Calu3 (cell line): ENCODE measurements around the gene MTCH1. TPM values are rescaled to one million over a fixed set of nuclear protein-coding genes. Genes with fewer than 3 reads are reported as not detected.
"Not testable (repeated sequence)": the region's sequence is repeated elsewhere in the genome, so short reads cannot be mapped to it uniquely, and the experiment has no call there.

Experiments
- BruUV-seq: library from RNA; stranded (reverse); fragments of 400-500 nt; replicated peaks from 2 replicates; lab custom pipeline; 2021; lab: Mats Ljungman, UMichigan
- CTCF ChIA-PET: fragments of 300-600 bp; sonication (Branson Sonifier 250); formaldehyde crosslinking; loops from one replicate; lab custom pipeline; 2022; ENCODE audit warnings: antibody characterized with exemption; lab: Charles Lee
- DNase-seq: peaks from one replicate; pipeline ENCODE4 v3.0.0; 2022
- H3K27ac Mint-ChIP-seq: one replicate; pipeline ENCODE4 v1.8.0; 2022; ENCODE audit warnings: mixed read lengths; ENCODE audit not compliant: unreplicated experiment
- H3K27me3 Mint-ChIP-seq: one replicate; pipeline ENCODE4 v1.8.0; 2022; ENCODE audit warnings: mixed read lengths; ENCODE audit not compliant: unreplicated experiment
- H3K36me3 Mint-ChIP-seq: one replicate; pipeline ENCODE4 v1.8.0; 2022; ENCODE audit warnings: mild to moderate bottlenecking, moderate library complexity, mixed read lengths; ENCODE audit not compliant: insufficient read depth, unreplicated experiment
- H3K4me1 Mint-ChIP-seq: one replicate; pipeline ENCODE4 v1.8.0; 2022; ENCODE audit warnings: mild to moderate bottlenecking, low read depth, mixed read lengths; ENCODE audit not compliant: unreplicated experiment
- H3K4me3 Mint-ChIP-seq: one replicate; pipeline ENCODE4 v1.8.0; 2022; ENCODE audit warnings: mild to moderate bottlenecking, low read depth, moderate library complexity, mixed read lengths; ENCODE audit not compliant: unreplicated experiment
- H3K9me3 Mint-ChIP-seq: one replicate; pipeline ENCODE4 v1.8.0; 2022; ENCODE audit warnings: low read depth, mixed read lengths; ENCODE audit not compliant: unreplicated experiment
- intact Hi-C: fragments of 100-400 bp; cut with micrococcal nuclease; formaldehyde crosslinking; loops from one replicate; pipeline ENCODE4 v1.10.0; 2022; ENCODE audit not compliant: unreplicated experiment
- total RNA-seq: library from RNA; stranded (reverse); gene quantifications from 2 replicates; pipeline ENCODE4 v1.2.3, GENCODE V29; 2022
- TF ChIP-seq, protein P1 (sequence below): fragments of 200-600 bp; IDR thresholded peaks from one replicate; pipeline ENCODE4 v1.8.0; 2022; ENCODE audit warnings: antibody characterized with exemption; ENCODE audit not compliant: unreplicated experiment

The MTCH1 gene
- total RNA-seq, 1 experiment from 2014 or later: 288 TPM

DNA sequence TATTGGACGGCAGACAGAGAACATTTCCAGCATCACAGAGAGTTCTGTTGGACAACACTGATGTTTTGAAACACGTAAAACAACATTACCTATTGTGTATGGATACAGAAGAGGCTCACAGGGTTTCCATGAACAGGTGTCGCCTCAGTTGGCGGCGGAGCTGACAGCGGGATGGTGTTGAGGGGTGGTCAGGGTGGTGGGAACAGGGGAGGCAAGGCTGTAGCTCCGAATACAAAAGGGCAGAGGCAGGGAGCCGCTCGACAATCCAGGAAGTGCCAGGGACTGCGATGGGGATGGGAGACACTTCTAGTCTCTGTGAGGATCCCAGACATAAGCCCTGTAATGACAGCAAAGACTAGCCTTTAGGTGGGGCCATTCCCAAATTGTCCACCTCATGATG lies 46.0 kb downstream of the MTCH1 start:
- no peak for DNase-seq
- TF ChIP-seq, protein P1, sequence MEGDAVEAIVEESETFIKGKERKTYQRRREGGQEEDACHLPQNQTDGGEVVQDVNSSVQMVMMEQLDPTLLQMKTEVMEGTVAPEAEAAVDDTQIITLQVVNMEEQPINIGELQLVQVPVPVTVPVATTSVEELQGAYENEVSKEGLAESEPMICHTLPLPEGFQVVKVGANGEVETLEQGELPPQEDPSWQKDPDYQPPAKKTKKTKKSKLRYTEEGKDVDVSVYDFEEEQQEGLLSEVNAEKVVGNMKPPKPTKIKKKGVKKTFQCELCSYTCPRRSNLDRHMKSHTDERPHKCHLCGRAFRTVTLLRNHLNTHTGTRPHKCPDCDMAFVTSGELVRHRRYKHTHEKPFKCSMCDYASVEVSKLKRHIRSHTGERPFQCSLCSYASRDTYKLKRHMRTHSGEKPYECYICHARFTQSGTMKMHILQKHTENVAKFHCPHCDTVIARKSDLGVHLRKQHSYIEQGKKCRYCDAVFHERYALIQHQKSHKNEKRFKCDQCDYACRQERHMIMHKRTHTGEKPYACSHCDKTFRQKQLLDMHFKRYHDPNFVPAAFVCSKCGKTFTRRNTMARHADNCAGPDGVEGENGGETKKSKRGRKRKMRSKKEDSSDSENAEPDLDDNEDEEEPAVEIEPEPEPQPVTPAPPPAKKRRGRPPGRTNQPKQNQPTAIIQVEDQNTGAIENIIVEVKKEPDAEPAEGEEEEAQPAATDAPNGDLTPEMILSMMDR: no peak
- Mint-ChIP-seq H3K4me1 (no peaks in the 10 kb centered on the region), H3K27me3 (peaks cover 30% of the 10 kb centered on the region), H3K4me3 (no peak overlapping the region), H3K36me3 (peaks cover 4% of the 10 kb centered on the region), H3K27ac (no peak overlapping the region), H3K9me3 (no peaks in the 10 kb centered on the region)
- CTCF ChIA-PET: no interaction called here
- intact Hi-C loops: no loop called here
- no TSS peak for BruUV-seq

DNA sequence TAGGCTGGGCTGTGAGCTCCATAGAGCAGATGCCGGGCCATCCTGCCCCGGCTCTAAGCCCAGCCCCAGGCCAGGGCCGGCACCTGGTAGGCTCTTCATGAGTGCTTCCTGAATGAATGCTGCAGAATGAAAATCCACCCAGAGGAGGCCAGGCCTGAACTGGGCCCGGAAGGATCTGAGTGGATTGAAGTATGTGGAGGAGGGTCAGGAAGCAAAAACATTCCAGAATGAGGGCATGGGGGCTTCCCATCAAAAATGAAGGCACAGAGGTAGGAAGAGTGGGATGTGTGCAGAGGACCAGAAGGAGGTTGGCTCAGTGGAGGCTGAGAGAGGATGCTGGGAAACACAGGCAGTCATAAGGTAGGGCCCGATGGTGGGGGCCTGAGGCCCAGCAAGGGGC lies 47.0 kb downstream of the MTCH1 start:
- BruUV-seq, H3K4me3 Mint-ChIP-seq, H3K36me3 Mint-ChIP-seq, H3K9me3 Mint-ChIP-seq, intact Hi-C loops, H3K27ac Mint-ChIP-seq, DNase-seq, H3K4me1 Mint-ChIP-seq, CTCF ChIA-PET: not testable (repeated sequence)
- H3K27me3 Mint-ChIP-seq: peaks cover 29% of the 10 kb centered on the region

DNA sequence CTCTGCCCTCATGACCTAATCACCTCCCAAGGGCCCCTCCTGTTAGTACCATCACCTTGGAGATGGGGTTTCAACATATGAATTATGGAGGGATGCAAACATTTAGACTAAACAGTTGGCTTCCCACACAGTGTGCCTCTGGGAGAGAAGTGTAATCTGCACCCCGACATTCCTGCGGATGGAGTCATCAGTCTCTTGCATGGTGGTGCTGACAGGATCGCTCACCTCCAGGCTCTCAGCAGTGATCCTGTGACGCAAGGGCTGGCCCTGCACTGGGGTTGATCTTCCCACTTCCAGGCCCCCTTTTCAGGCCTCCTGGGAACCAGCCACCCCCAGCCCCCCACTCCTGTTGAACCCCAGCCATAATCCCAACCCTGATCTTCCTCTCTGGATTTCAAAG lies 47.5 kb downstream of the MTCH1 start:
- intact Hi-C loops: no loop called here
- CTCF ChIA-PET: no interaction called here
- H3K9me3 Mint-ChIP-seq: no peaks in the 10 kb centered on the region
- no peak overlapping the region for H3K4me3 Mint-ChIP-seq
- H3K4me1 Mint-ChIP-seq: no peaks in the 10 kb centered on the region
- TF ChIP-seq, protein P1: no peak
- no TSS peak for BruUV-seq
- no peak overlapping the region for H3K27ac Mint-ChIP-seq
- peaks cover 4% of the 10 kb centered on the region for H3K36me3 Mint-ChIP-seq
- peaks cover 24% of the 10 kb centered on the region for H3K27me3 Mint-ChIP-seq
- DNase-seq: no peak

DNA sequence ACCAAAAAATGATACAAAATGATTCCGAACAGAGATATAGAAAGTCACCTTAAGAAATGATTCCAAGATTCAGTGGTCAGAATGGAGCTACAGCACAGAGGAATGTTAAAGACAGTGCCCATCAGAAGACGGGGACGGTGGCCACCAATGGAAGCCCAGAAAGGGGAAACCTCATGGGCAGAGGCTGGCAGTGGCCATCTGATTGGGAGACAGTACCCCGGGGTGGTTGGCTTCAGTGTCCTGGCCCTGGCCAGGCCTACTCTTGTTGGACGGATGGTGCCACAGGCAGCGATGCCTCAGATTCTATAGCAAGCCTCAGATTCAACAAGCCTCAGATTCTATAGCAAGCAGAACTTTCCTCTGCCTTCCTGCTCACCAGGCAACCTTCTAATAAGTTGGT lies 48.1 kb downstream of the MTCH1 start:
- TF ChIP-seq, protein P1: no peak
- intact Hi-C loops: no loop called here
- Mint-ChIP-seq H3K4me3 (no peak overlapping the region), H3K36me3 (peaks cover 4% of the 10 kb centered on the region), H3K27me3 (peaks cover 18% of the 10 kb centered on the region), H3K9me3 (no peaks in the 10 kb centered on the region), H3K4me1 (no peaks in the 10 kb centered on the region), H3K27ac (no peak overlapping the region)
- CTCF ChIA-PET: no interaction called here
- BruUV-seq: no TSS peak
- DNase-seq: no peak

DNA sequence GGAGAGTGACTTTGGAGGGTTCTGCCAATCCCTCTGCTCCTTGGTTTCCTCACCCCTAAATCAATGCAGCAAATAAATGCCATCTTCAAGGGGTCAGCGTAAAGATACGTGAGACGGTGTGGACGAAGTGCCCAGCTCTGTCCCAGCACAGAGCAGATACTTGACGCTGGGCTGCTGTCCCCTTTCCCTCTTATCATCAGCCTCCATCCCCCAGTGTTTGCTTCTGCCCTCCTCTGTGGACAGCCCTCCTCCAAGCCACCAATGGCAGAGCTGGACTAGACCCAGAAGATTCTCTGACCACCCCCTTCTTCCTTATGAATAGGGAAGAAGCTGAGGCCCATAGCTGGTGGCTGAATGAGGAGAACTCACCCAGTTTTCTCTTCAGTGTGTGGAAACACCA lies 49.2 kb downstream of the MTCH1 start:
- CTCF ChIA-PET: interaction anchor here (1.0 to 1.1 kb wide), 2 partner anchors 11 to 102 kb away, joined by 3 read pairs; no protein-coding TSS in a partner anchor
- H3K27ac Mint-ChIP-seq: no peak overlapping the region
- peaks cover 4% of the 10 kb centered on the region for H3K36me3 Mint-ChIP-seq
- no peaks in the 10 kb centered on the region for H3K4me1 Mint-ChIP-seq
- TF ChIP-seq, protein P1: no peak
- H3K9me3 Mint-ChIP-seq: no peaks in the 10 kb centered on the region
- DNase-seq: no peak
- peaks cover 16% of the 10 kb centered on the region for H3K27me3 Mint-ChIP-seq
- H3K4me3 Mint-ChIP-seq: no peak overlapping the region
- intact Hi-C loops: no loop called here
- BruUV-seq: no TSS peak
